Left lobe of liver (tissue), 2 donors: ENCODE data around the gene ZNF511. TPM values are rescaled to one million over a fixed set of nuclear protein-coding genes. Genes with fewer than 3 reads are reported as not detected.

ENCODE experiments used
- ATAC-seq: fragments of 200-7000 bp; cut with Tn5 transposase; one replicate; pipeline ENCODE4 v1.9.1; 2020; ENCODE audit warnings: mild to moderate bottlenecking, moderate library complexity
- DNase-seq: peaks from one replicate; pipeline ENCODE4 v3.0.0-alpha.2; 2020; ENCODE audit warnings: low spot score
- total RNA-seq: library from RNA; stranded (reverse); gene quantifications from one replicate; pipeline ENCODE4 v1.2.1, GENCODE V29; 2021
- donor health status: DM: no; HTN: no; CAD: no; lungs with moderate emphysema.
- donor health status: DM: no; HTN: yes; CAD: no.

Gene ZNF511
- total RNA-seq, 1 donor from 2014 or later = 30.2 TPM

GRCh38 chr10:133289761-133290160 lies 19.0 kb upstream of the ZNF511 start:
- no peak for DNase-seq

GRCh38 chr10:133292919-133293809 lies 15.6 kb upstream of the ZNF511 start:
- ATAC-seq = no peak
- DNase-seq = no peak

More at GRCh38 chr10:133289761-133290160, 19.0 kb upstream of the ZNF511 start:
- ATAC-seq = no peak

- no peak for ATAC-seq
- DNase-seq = no peak
Observed at GRCh38 chr10:133293810-133294119, 14.9 kb upstream of the ZNF511 start.

- no peak for DNase-seq
- no peak for ATAC-seq
Observed at GRCh38 chr10:133294189-133294588, 14.5 kb upstream of the ZNF511 start.

- DNase-seq (no peak), ATAC-seq (peak; percentile 11)
Observed at GRCh38 chr10:133295426-133296320, 13.0 kb upstream of the ZNF511 start.

GRCh38 chr10:133297504-133297903 lies 11.2 kb upstream of the ZNF511 start:
- ATAC-seq (no peak), DNase-seq (no peak)

- no peak for ATAC-seq
- DNase-seq = no peak
Observed at GRCh38 chr10:133298466-133298865, 10.2 kb upstream of the ZNF511 start.

- ATAC-seq = no peak
- no peak for DNase-seq
Observed at GRCh38 chr10:133299224-133299623, 9.5 kb upstream of the ZNF511 start.

GRCh38 chr10:133299738-133300137 lies 9.0 kb upstream of the ZNF511 start:
- ATAC-seq = no peak
- no peak for DNase-seq

GRCh38 chr10:133302230-133302629 lies 6.5 kb upstream of the ZNF511 start:
- DNase-seq = no peak
- no peak for ATAC-seq

- DNase-seq = no peak
Observed at GRCh38 chr10:133303206-133303605, 5.5 kb upstream of the ZNF511 start.

GRCh38 chr10:133306097-133306476 lies 2.6 kb upstream of the ZNF511 start:
- DNase-seq (no peak), ATAC-seq (no peak)

More at GRCh38 chr10:133303206-133303605, 5.5 kb upstream of the ZNF511 start:
- no peak for ATAC-seq

GRCh38 chr10:133306941-133307379 lies 1.8 kb upstream of the ZNF511 start:
- DNase-seq (no peak), ATAC-seq (no peak)

- DNase-seq (peak; percentile 84), ATAC-seq (peak; percentile 56)
Observed at GRCh38 chr10:133307776-133308420, 816 bp upstream of the ZNF511 start.

- DNase-seq (peak; percentile 97), ATAC-seq (peak; percentile 88)
Observed at GRCh38 chr10:133309100-133309719, 496 bp downstream of the ZNF511 start.

- peak; percentile 43 for ATAC-seq
- DNase-seq = peak; percentile 92
Observed at GRCh38 chr10:133309720-133310398, 1.1 kb downstream of the ZNF511 start.

GRCh38 chr10:133310399-133310755 lies 1.7 kb downstream of the ZNF511 start:
- DNase-seq = no peak
- no peak for ATAC-seq

GRCh38 chr10:133310789-133311188 lies 2.1 kb downstream of the ZNF511 start:
- ATAC-seq (no peak), DNase-seq (no peak)

- DNase-seq = no peak
- no peak for ATAC-seq
Observed at GRCh38 chr10:133311570-133311969, 2.9 kb downstream of the ZNF511 start.
